Fibroblast of lung (primary cell): ENCODE data around the gene RNF145. TPM values are rescaled to one million over a fixed set of nuclear protein-coding genes. Genes with fewer than 3 reads are reported as not detected.

Source experiments
- DNase-seq, 2 donors: peaks; one replicate each; pipeline versions ENCODE4 v3.0.0 to v3.0.0-alpha.2; 2010; ENCODE audit warnings: low read depth in 2 of 2
- H2AFZ ChIP-seq: 2 replicates; pipeline ENCODE4 v1.5.1; 2012; ENCODE audit warnings: low read length, control low read depth, inconsistent platforms
- H3K27ac ChIP-seq: 2 replicates; pipeline ENCODE4 v1.5.1; 2011; ENCODE audit warnings: low read length, control low read depth; ENCODE audit not compliant: insufficient read depth
- H3K27me3 ChIP-seq: 2 replicates; pipeline ENCODE4 v1.5.1; 2011; ENCODE audit warnings: mild to moderate bottlenecking, low read length; ENCODE audit not compliant: control insufficient read depth, insufficient read depth
- H3K36me3 ChIP-seq: 2 replicates; pipeline ENCODE4 v1.5.1; 2011; ENCODE audit warnings: low read length; ENCODE audit not compliant: control insufficient read depth, insufficient read depth
- H3K4me1 ChIP-seq: 2 replicates; pipeline ENCODE4 v1.5.1; 2011; ENCODE audit warnings: low read length; ENCODE audit not compliant: control insufficient read depth, insufficient read depth; ENCODE audit errors: extremely low read depth
- H3K4me2 ChIP-seq: 2 replicates; pipeline ENCODE4 v1.5.1; 2011; ENCODE audit warnings: low read length, control low read depth; ENCODE audit not compliant: insufficient read depth; ENCODE audit errors: extremely low read depth
- H3K4me3 ChIP-seq, 4 experiments: fragments of 200-600 bp in 1 of 4; sonication (generic) in 1 of 4; replicated peaks in 1 of 4; 2 replicates each; pipeline ENCODE4 v1.5.1; 2011 to 2016; ENCODE audit warnings: low read length in 4 of 4, low read depth in 3 of 4, mild to moderate bottlenecking in 3 of 4, control low read depth in 2 of 4, inconsistent platforms in 1 of 4, mixed read lengths in 1 of 4; ENCODE audit not compliant: insufficient read depth in 1 of 4; ENCODE audit errors: control extremely low read depth in 1 of 4
- H3K79me2 ChIP-seq: 2 replicates; pipeline ENCODE4 v1.5.1; 2012; ENCODE audit warnings: mild to moderate bottlenecking, low read length, inconsistent platforms; ENCODE audit not compliant: control insufficient read depth, insufficient read depth
- H3K9ac ChIP-seq: 2 replicates; pipeline ENCODE4 v1.5.1; 2011; ENCODE audit warnings: mild to moderate bottlenecking, low read length, control low read depth; ENCODE audit not compliant: insufficient read depth
- H3K9me3 ChIP-seq: 2 replicates; pipeline ENCODE4 v1.5.1; 2012; ENCODE audit warnings: low read depth, low read length; ENCODE audit not compliant: control insufficient read depth, insufficient read depth
- H4K20me1 ChIP-seq: 2 replicates; pipeline ENCODE4 v1.5.1; 2011; ENCODE audit warnings: low read length; ENCODE audit not compliant: control insufficient read depth, insufficient read depth; ENCODE audit errors: extremely low read depth
- CTCF ChIP-seq, 2 donors: IDR thresholded peaks in 1 of 2; conservative IDR thresholded peaks in 1 of 2; 1 replicate in 1 of 2; 2 replicates in 1 of 2; pipeline ENCODE4 v1.5.1; 2011 to 2012; ENCODE audit warnings: low read length in 2 of 2, control low read depth in 1 of 2, inconsistent platforms in 1 of 2, low read depth in 1 of 2, mild to moderate bottlenecking in 1 of 2
- EZH2 ChIP-seq: IDR thresholded peaks from 2 replicates; pipeline ENCODE4 v1.5.1; 2012; ENCODE audit warnings: low read length, control low read depth, mild to moderate bottlenecking; ENCODE audit errors: missing control alignments
- polyA plus RNA-seq, 2 donors: library from polyadenylated mRNA; depleted of rRNA in 1 of 2; stranded (reverse) in 1 of 2; unstranded in 1 of 2; fragments of >200 nt; gene quantifications; 2 replicates each; pipeline ENCODE4 v1.2.1, GENCODE V29; 2011 to 2012; ENCODE audit warnings: missing spikeins in 1 of 2
- total RNA-seq: library from RNA; depleted of rRNA; stranded (reverse); fragments of >200 nt; gene quantifications from 2 replicates; pipeline ENCODE4 v1.2.1, GENCODE V29; 2014

The RNF145 gene
- total and polyA plus RNA-seq, 2 donors (not counting 1 experiment from before 2014, with no cell fraction given), result 54.2 to 75.0 TPM

DNA sequence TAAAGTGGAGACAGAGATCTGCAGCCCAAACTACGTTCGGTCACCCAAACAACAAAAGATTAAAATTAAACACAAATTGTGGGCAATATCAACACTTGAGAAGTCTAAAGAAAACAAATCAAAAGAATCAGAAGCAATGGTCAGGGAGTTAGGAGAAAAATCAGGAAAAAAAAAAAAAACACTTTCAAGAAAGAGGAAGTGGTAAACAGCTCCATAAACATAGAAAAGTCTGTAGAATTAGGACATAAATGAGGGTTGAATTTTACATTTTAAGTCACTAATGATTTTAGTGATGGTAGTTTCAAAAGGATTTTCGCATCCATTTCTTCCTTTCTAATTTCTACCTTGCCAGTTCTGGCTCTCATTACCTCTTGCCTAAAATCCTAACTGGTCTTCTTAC lies 10.1 kb downstream of the RNF145 start:
- TF ChIP-seq EZH2 (no peak), CTCF (conservative IDR thresholded peaks at IDR 0.05 in 1 of 2, IDR thresholded peaks at IDR 0.05 in 1 of 2; ENCODE audit: low read depth in 1 of 2, low read length in 2 of 2) (no peak)
- Histone ChIP-seq H3K27ac (no peak overlapping the region), H3K9ac (no peak overlapping the region), H3K4me3 (no peak overlapping the region), H3K79me2 (peaks cover 81% of the 10 kb centered on the region), H3K36me3 (peaks cover 5% of the 10 kb centered on the region), H2AFZ (no peak overlapping the region), H3K9me3 (no peaks in the 10 kb centered on the region), H4K20me1 (no peaks in the 10 kb centered on the region), H3K4me2 (no peak overlapping the region), H3K27me3 (no peaks in the 10 kb centered on the region), H3K4me1 (no peaks in the 10 kb centered on the region)
- DNase-seq, result no peak

GRCh38 chr5:159198063-159199036 lies 11.0 kb downstream of the RNF145 start:
- peaks cover 72% of the 10 kb centered on the region for H3K79me2 ChIP-seq
- no peak overlapping the region for H3K9ac ChIP-seq
- H3K4me3 ChIP-seq, result no peak overlapping the region
- H3K4me1 ChIP-seq, result no peaks in the 10 kb centered on the region
- H4K20me1 ChIP-seq, result no peaks in the 10 kb centered on the region
- no peaks in the 10 kb centered on the region for H3K9me3 ChIP-seq
- DNase-seq, result no peak
- no peak overlapping the region for H2AFZ ChIP-seq
- peaks cover 5% of the 10 kb centered on the region for H3K36me3 ChIP-seq
- no peak overlapping the region for H3K4me2 ChIP-seq
- H3K27ac ChIP-seq, result no peak overlapping the region
- no peak for TF ChIP-seq CTCF (conservative IDR thresholded peaks at IDR 0.05 in 1 of 2, IDR thresholded peaks at IDR 0.05 in 1 of 2; ENCODE audit: low read depth in 1 of 2, low read length in 2 of 2)
- TF ChIP-seq EZH2, result no peak
- H3K27me3 ChIP-seq, result no peaks in the 10 kb centered on the region

DNA sequence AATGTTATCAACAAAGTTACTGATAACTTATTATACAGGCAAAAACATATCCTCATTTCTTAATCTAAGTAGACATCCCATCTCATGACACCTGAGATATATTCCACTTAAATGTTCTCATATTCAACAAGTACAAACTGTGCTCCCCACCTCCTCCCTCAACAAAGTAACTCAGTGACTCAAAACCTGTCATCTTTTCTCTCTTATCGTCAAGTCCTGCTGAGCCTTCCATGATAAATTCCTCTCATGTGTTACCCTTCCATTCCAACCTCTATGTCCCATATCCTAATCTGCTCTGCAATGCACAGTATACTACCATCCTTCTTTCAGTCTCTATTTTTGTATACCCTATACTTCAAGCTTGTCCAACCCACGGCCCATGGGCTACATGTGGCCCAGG lies 13.6 kb downstream of the RNF145 start:
- Histone ChIP-seq H2AFZ (no peak overlapping the region), H4K20me1 (no peaks in the 10 kb centered on the region), H3K4me3 (no peak overlapping the region), H3K9ac (no peak overlapping the region), H3K4me2 (no peak overlapping the region), H3K36me3 (peaks cover 5% of the 10 kb centered on the region), H3K27me3 (no peaks in the 10 kb centered on the region), H3K4me1 (no peaks in the 10 kb centered on the region), H3K9me3 (no peaks in the 10 kb centered on the region), H3K27ac (no peak overlapping the region), H3K79me2 (peaks cover 55% of the 10 kb centered on the region)
- TF ChIP-seq CTCF (conservative IDR thresholded peaks at IDR 0.05 in 1 of 2, IDR thresholded peaks at IDR 0.05 in 1 of 2; ENCODE audit: low read depth in 1 of 2, low read length in 2 of 2) (no peak), EZH2 (no peak)
- DNase-seq, result no peak
